ENCODE measurements around the gene IFIT1B. TPM values are rescaled to one million over a fixed set of nuclear protein-coding genes. Genes with fewer than 3 reads are reported as not detected.

The IFIT1B gene
- total and polyA plus RNA-seq, 10 of the 15 experiments (the other 5 are each of a cell fraction or from before 2014, with no cell fraction given): 0.04 TPM; not detected in 9

- intact Hi-C loops (cut with micrococcal nuclease; ENCODE audit: unreplicated experiment): no loop called here
- RAD21 ChIA-PET (ENCODE audit: unreplicated experiment): interaction anchor here (1.0 kb wide), 1 partner anchor 12 kb away, joined by 3 read pairs; no protein-coding TSS in a partner anchor
- BruUV-seq (replicated peaks): no TSS peak
- Histone ChIP-seq H3K27me3 (replicated peaks in 1 of 2; ENCODE audit: control insufficient read depth in 2 of 2, insufficient read depth in 2 of 2, low read length in 1 of 2) (no peaks in the 10 kb centered on the region), H2AFZ (ENCODE audit: control insufficient read depth, low read depth, low read length) (no peak overlapping the region), H3K4me2 (ENCODE audit: control insufficient read depth, insufficient read depth) (no peak overlapping the region), H3K79me2 (ENCODE audit: control insufficient read depth, insufficient read depth, low read length) (no peaks in the 10 kb centered on the region), H3K4me1 (ENCODE audit: control insufficient read depth, insufficient read depth, low read length) (peaks cover 21% of the 10 kb centered on the region), H3K9me3 (replicated peaks; ENCODE audit: control insufficient read depth, insufficient read depth, low read length) (no peaks in the 10 kb centered on the region), H3K4me3 (no peak overlapping the region), H3K9ac (ENCODE audit: control insufficient read depth, insufficient read depth, low read length) (no peak overlapping the region), H3K36me3 (ENCODE audit: control insufficient read depth in 2 of 2, insufficient read depth in 2 of 2, low read length in 1 of 2) (peaks cover 3 to 9% of the 10 kb centered on the region in 2 experiments; a peak in 3 of 4 replicates), H3K27ac (ENCODE audit: control insufficient read depth, insufficient read depth) (no peak overlapping the region), H4K20me1 (ENCODE audit: control insufficient read depth, insufficient read depth) (no peaks in the 10 kb centered on the region)
- ATAC-seq (no peak), FAIRE-seq (no peak), DNase-seq (ENCODE audit: low read depth, low spot score) (no peak)
- CTCF ChIA-PET: interaction anchor here (3.9 kb wide), 1 partner anchor 25 kb away, joined by 19 read pairs; no protein-coding TSS in a partner anchor
- WGBS (ENCODE audit: insufficient coverage, insufficient replicate concordance, low lambda C conversion rate, missing lambda C conversion rate): 43% methylated on average over 2 of the region's 2 CpGs
- POLR2A ChIA-PET: no interaction called here
- in situ Hi-C loops (cut with MboI): no loop called here
- SMC1A ChIA-PET (ENCODE audit: uncharacterized antibody, unreplicated experiment): interaction anchor here (3.4 kb wide), 1 partner anchor 24 kb away, joined by 21 read pairs; no protein-coding TSS in a partner anchor
- TF ChIP-seq HSF1 (IDR thresholded peaks at IDR 0.05; ENCODE audit: low read depth, low read length): no peak
Observed at GRCh38 chr10:89344156-89344555, 33.7 kb upstream of the IFIT1B start.

- Histone ChIP-seq H3K36me3 (ENCODE audit: control insufficient read depth in 2 of 2, insufficient read depth in 2 of 2, low read length in 1 of 2) (peaks cover 0 to 2% of the 10 kb centered on the region in 2 experiments; a peak in 2 of 4 replicates), H3K4me1 (ENCODE audit: control insufficient read depth, insufficient read depth, low read length) (peaks cover 33% of the 10 kb centered on the region), H3K79me2 (ENCODE audit: control insufficient read depth, insufficient read depth, low read length) (no peaks in the 10 kb centered on the region), H3K27me3 (replicated peaks in 1 of 2; ENCODE audit: control insufficient read depth in 2 of 2, insufficient read depth in 2 of 2, low read length in 1 of 2) (no peaks in the 10 kb centered on the region), H3K4me3 (no peak overlapping the region), H4K20me1 (ENCODE audit: control insufficient read depth, insufficient read depth) (no peaks in the 10 kb centered on the region), H2AFZ (ENCODE audit: control insufficient read depth, low read depth, low read length) (no peak overlapping the region), H3K4me2 (ENCODE audit: control insufficient read depth, insufficient read depth) (no peak overlapping the region), H3K27ac (ENCODE audit: control insufficient read depth, insufficient read depth) (no peak overlapping the region), H3K9me3 (replicated peaks; ENCODE audit: control insufficient read depth, insufficient read depth, low read length) (no peaks in the 10 kb centered on the region), H3K9ac (ENCODE audit: control insufficient read depth, insufficient read depth, low read length) (no peak overlapping the region)
- TF ChIP-seq HDAC2 (IDR thresholded peaks at IDR 0.05): no peak
- no peak for TF ChIP-seq BCL3 (IDR thresholded peaks at IDR 0.05; ENCODE audit: borderline replicate concordance, insufficient read depth, low read depth, low read length, poor library complexity, severe bottlenecking)
- no peak for TF ChIP-seq PML (IDR thresholded peaks at IDR 0.05; ENCODE audit: low read length)
- TF ChIP-seq SIN3A (IDR thresholded peaks at IDR 0.05; ENCODE audit: low read depth, low read length): no peak
- TF ChIP-seq EGR1 (IDR thresholded peaks at IDR 0.05; ENCODE audit: borderline replicate concordance in 1 of 2, low read depth in 2 of 2, low read length in 2 of 2): no peak
- in situ Hi-C loops (cut with MboI): no loop called here
- intact Hi-C loops (cut with micrococcal nuclease; ENCODE audit: unreplicated experiment): no loop called here
- CTCF ChIA-PET: interaction anchor here (1.0 to 4.5 kb wide), 3 partner anchors 13 to 43 kb away, joined by 4 to 39 read pairs (median 5); no protein-coding TSS in a partner anchor
- RAD21 ChIA-PET (ENCODE audit: unreplicated experiment): interaction anchor here (4.1 kb wide), 1 partner anchor 23 kb away, joined by 23 read pairs; no protein-coding TSS in a partner anchor
- FAIRE-seq (no peak), ATAC-seq (no peak), DNase-seq (ENCODE audit: low read depth, low spot score) (no peak)
- POLR2A ChIA-PET: no interaction called here
- SMC1A ChIA-PET (ENCODE audit: uncharacterized antibody, unreplicated experiment): interaction anchor here (0.9 to 8.3 kb wide), 4 partner anchors 7 to 90 kb away, joined by 3 to 97 read pairs (median 12); partner anchors contain the start of gene IFIT1
- BruUV-seq (replicated peaks): no TSS peak
- 91% methylated on average over 4 of the region's 4 CpGs for WGBS (ENCODE audit: insufficient coverage, insufficient replicate concordance, low lambda C conversion rate, missing lambda C conversion rate)
Observed at GRCh38 chr10:89345367-89346000, 32.4 kb upstream of the IFIT1B start.
